SK-N-SH (cell line): Measurements from ENCODE around the gene HK2. TPM values are rescaled to one million over a fixed set of nuclear protein-coding genes. Genes with fewer than 3 reads are reported as not detected.
A peak's percentile ranks its signal among the peaks of the same experiment; 100 is the strongest.
"Not testable (repeated sequence)": the region's sequence is repeated elsewhere in the genome, so short reads cannot be mapped to it uniquely, and the experiment has no call there.

Source experiments
- CTCF ChIA-PET: fragments of 300-600, 350-600 bp; formaldehyde crosslinking; extraction: SDS; loops from one replicate; lab custom pipeline; 2021; lab: Yijun Ruan, JAX
- POLR2A ChIA-PET: fragments of 350-600 bp; sonication (Branson Sonifier 250); formaldehyde crosslinking; extraction: SDS; loops from one replicate; lab custom pipeline; 2020; ENCODE audit warnings: antibody characterized with exemption, inconsistent platforms; lab: Yijun Ruan, JAX
- DNase-seq: peaks from one replicate; pipeline ENCODE4 v3.0.0; 2012
- H2AFZ ChIP-seq: fragments of 200-600 bp; sonication (generic); 2 replicates; pipeline ENCODE4 v1.8.1; 2016; ENCODE audit warnings: antibody characterized with exemption, mild to moderate bottlenecking, low read depth
- H3F3A ChIP-seq: fragments of 200-600 bp; sonication (generic); replicated peaks from 2 replicates; pipeline ENCODE3; 2016; ENCODE audit warnings: antibody characterized with exemption, mild to moderate bottlenecking; ENCODE audit not compliant: insufficient read depth
- H3K27ac ChIP-seq, 2 experiments: fragments of 200-500 bp in 1 of 2; fragments of 200-600 bp in 1 of 2; sonication (Bioruptor generic) in 1 of 2; sonication (generic), shearing (Covaris generic) in 1 of 2; 2 replicates each; pipeline versions ENCODE4 v1.5.1 to v1.6.1; 2014 to 2016; ENCODE audit warnings: low read depth in 2 of 2, inconsistent platforms in 1 of 2, low read length in 1 of 2, mild to moderate bottlenecking in 1 of 2, mixed read lengths in 1 of 2
- H3K27me3 ChIP-seq: fragments of 200-600 bp; sonication (generic), shearing (Covaris generic); 2 replicates; pipeline ENCODE4 v1.6.1; 2016; ENCODE audit warnings: mixed run types; ENCODE audit not compliant: insufficient read depth
- H3K36me3 ChIP-seq, 2 experiments: fragments of 200-500 bp in 1 of 2; fragments of 200-600 bp in 1 of 2; sonication (Bioruptor generic) in 1 of 2; sonication (generic) in 1 of 2; replicated peaks in 1 of 2; 2 replicates each; pipeline versions ENCODE3 to v1.5.1; 2014 to 2016; ENCODE audit warnings: low read length in 1 of 2, mild to moderate bottlenecking in 1 of 2; ENCODE audit not compliant: insufficient read depth in 2 of 2, control insufficient read depth in 1 of 2
- H3K4me1 ChIP-seq, 2 experiments: fragments of 200-500 bp in 1 of 2; fragments of 200-600 bp in 1 of 2; sonication (Bioruptor generic) in 1 of 2; sonication (generic), shearing (Covaris generic) in 1 of 2; 2 replicates each; pipeline versions ENCODE4 v1.5.1 to v1.6.1; 2014 to 2016; ENCODE audit warnings: low read depth in 1 of 2, low read length in 1 of 2, mixed run types in 1 of 2; ENCODE audit not compliant: insufficient read depth in 2 of 2, control insufficient read depth in 1 of 2
- H3K4me2 ChIP-seq: fragments of 200-600 bp; sonication (generic), shearing (Covaris generic); 2 replicates; pipeline ENCODE4 v1.6.1; 2017; ENCODE audit warnings: mixed run types
- H3K4me3 ChIP-seq, 2 experiments: fragments of 200-500 bp in 1 of 2; fragments of 200-600 bp in 1 of 2; sonication (Bioruptor generic) in 1 of 2; sonication (generic), shearing (Covaris generic) in 1 of 2; 2 replicates each; pipeline versions ENCODE4 v1.5.1 to v1.8.1; 2014 to 2016; ENCODE audit warnings: low read depth in 2 of 2, inconsistent platforms in 1 of 2, low read length in 1 of 2, mild to moderate bottlenecking in 1 of 2, mixed read lengths in 1 of 2, moderate library complexity in 1 of 2
- H3K79me2 ChIP-seq: fragments of 200-600 bp; sonication (generic); 2 replicates; pipeline ENCODE4 v1.8.1; 2017; ENCODE audit warnings: mild to moderate bottlenecking; ENCODE audit not compliant: insufficient read depth
- H3K9ac ChIP-seq: fragments of 200-600 bp; sonication (generic); 2 replicates; pipeline ENCODE4 v1.6.1; 2017; ENCODE audit warnings: mixed run types
- H3K9me2 ChIP-seq: fragments of 200-600 bp; sonication (generic); 2 replicates; pipeline ENCODE4 v1.6.1; 2017; ENCODE audit warnings: mixed run types
- H3K9me3 ChIP-seq: fragments of 200-600 bp; sonication (generic); 2 replicates; pipeline ENCODE4 v1.6.1; 2017; ENCODE audit warnings: mixed run types, mild to moderate bottlenecking, moderate library complexity
- H4K20me1 ChIP-seq: fragments of 200-600 bp; sonication (generic); 2 replicates; pipeline ENCODE4 v1.6.1; 2017; ENCODE audit warnings: mild to moderate bottlenecking, mixed run types; ENCODE audit not compliant: insufficient read depth
- CHD2 ChIP-seq: fragments of 150-350 bp; IDR thresholded peaks from 2 replicates; pipeline ENCODE4 v1.6.1; 2018; ENCODE audit warnings: low read length; ENCODE audit not compliant: partially characterized antibody
- FOSL2 ChIP-seq: IDR thresholded peaks from 2 replicates; pipeline ENCODE4 v1.4.0; 2012; ENCODE audit warnings: low read depth, mild to moderate bottlenecking, moderate library complexity, borderline replicate concordance
- FOXJ3 ChIP-seq: sonication (generic); formaldehyde crosslinking; IDR thresholded peaks from 2 replicates; pipeline ENCODE4 v1.5.1; 2020; ENCODE audit warnings: mild to moderate bottlenecking, missing genetic modification reagents
- JUND ChIP-seq: IDR thresholded peaks from 2 replicates; pipeline ENCODE4 v1.4.0; 2012
- PBX3 ChIP-seq: IDR thresholded peaks from 2 replicates; pipeline ENCODE4; 2012
- REST ChIP-seq: IDR thresholded peaks from 2 replicates; pipeline ENCODE4 v1.6.1; 2012; ENCODE audit warnings: mild to moderate bottlenecking, low read depth, low read length, moderate library complexity
- WGBS: methylation state at CpG from one replicate; pipeline ENCODE4 v1.1.6; 2017; ENCODE audit warnings: low lambda C conversion rate; 5-methylcytosine and 5-hydroxymethylcytosine counted together
- polyA plus RNA-seq, 3 experiments: library from polyadenylated mRNA; depleted of rRNA; stranded (reverse); fragments of >200 nt; gene quantifications; 2 replicates each; pipeline ENCODE4 v1.2.3, GENCODE V29; 2012

HK2 gene
- polyA plus RNA-seq, 1 of the 3 experiments (the other 2 are of a cell fraction), result 13.5 TPM

GRCh38 chr2:74831693-74832530 is 2.0 kb upstream of the HK2 start:
- Histone ChIP-seq H4K20me1 (no peaks in the 10 kb centered on the region), H3K27me3 (no peaks in the 10 kb centered on the region), H3K4me2 (no peak overlapping the region), H3K9me3 (no peaks in the 10 kb centered on the region), H3K79me2 (no peaks in the 10 kb centered on the region), H3K9me2 (no peaks in the 10 kb centered on the region), H3K9ac (no peak overlapping the region), H3K27ac (no peak overlapping the region; a peak in 1 of 4 replicates), H3F3A (peaks cover 11% of the 10 kb centered on the region), H3K4me3 (no peak overlapping the region), H3K36me3 (no peaks in the 10 kb centered on the region), H2AFZ (no peak overlapping the region), H3K4me1 (peaks cover 0 to 18% of the 10 kb centered on the region in 2 experiments; a peak in 1 of 4 replicates)
- ChIA-PET POLR2A (no interaction called here), CTCF (interaction anchor here (1.2 to 1.7 kb wide), 3 partner anchors 43 to 117 kb away, joined by 4 to 9 read pairs (median 5); no protein-coding TSS in a partner anchor)
- TF ChIP-seq FOXJ3 (CRISPR knock-in tag), result no peak
- TF ChIP-seq REST, result no peak
- TF ChIP-seq CHD2, result no peak
- no peak for TF ChIP-seq PBX3
- peak; percentile 56; the same call in 1 of the 2 replicates for TF ChIP-seq FOSL2
- peak; percentile 30; the same call in 1 of the 2 replicates for TF ChIP-seq JUND
- DNase-seq, result no peak
- 65% methylated on average over 7 of the region's 7 CpGs for WGBS

- ChIA-PET POLR2A (interaction anchor here (0.5 to 3.9 kb wide), 6 partner anchors 18 to 519 kb away, joined by 3 to 15 read pairs (median 6); no protein-coding TSS in a partner anchor), CTCF (interaction anchor here (0.9 to 6.9 kb wide), 12 partner anchors 13 to 144 kb away, joined by 3 to 66 read pairs (median 6); no protein-coding TSS in a partner anchor)
- not testable (repeated sequence) for H3K36me3 ChIP-seq, H3K79me2 ChIP-seq, H3K9me2 ChIP-seq, H3K27me3 ChIP-seq, H3K9me3 ChIP-seq, DNase-seq, H4K20me1 ChIP-seq
- Histone ChIP-seq H3K4me3 (peak overlapping the region; percentile 83 to 85), H3K4me1 (peaks cover 0 to 25% of the 10 kb centered on the region in 2 experiments; a peak in 1 of 4 replicates), H3F3A (peaks cover 11% of the 10 kb centered on the region), H2AFZ (peak overlapping the region; percentile 95; the same call in 1 of the 2 replicates), H3K27ac (peak overlapping the region; percentile 11 to 77; a peak in 2 of 4 replicates), H3K4me2 (peak overlapping the region; percentile 95), H3K9ac (peak overlapping the region; percentile 67)
- WGBS, result 2% methylated on average over 28 of the region's 51 CpGs
Observed at GRCh38 chr2:74834234-74834791, 386 bp downstream of the HK2 start.
